ENCODE data around the gene NR1D2.

The NR1D2 gene

DNA sequence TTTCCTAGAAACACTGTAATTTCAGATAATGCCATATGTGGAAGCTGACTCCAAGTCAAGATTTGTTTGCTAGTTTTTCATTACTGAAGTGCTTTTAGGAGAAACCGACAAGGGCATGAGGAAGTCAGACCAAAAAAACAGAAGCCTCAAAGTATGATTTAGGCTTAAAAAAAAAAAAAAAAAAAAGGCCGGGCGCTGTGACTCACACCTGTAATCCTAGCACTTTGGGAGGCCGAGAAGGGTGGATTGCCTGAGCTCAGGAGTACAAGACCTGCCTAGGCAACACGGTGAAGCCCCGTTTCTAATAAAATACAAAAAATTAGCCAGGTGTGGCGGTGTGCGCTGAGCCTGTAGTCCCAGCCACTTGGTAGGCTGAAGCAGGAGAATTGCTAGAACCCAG, 16.6 kb upstream of the NR1D2 start:
- DNase-seq (ENCODE audit: extremely low read depth in 1 of 2, low read depth in 1 of 2) = no peak

DNA sequence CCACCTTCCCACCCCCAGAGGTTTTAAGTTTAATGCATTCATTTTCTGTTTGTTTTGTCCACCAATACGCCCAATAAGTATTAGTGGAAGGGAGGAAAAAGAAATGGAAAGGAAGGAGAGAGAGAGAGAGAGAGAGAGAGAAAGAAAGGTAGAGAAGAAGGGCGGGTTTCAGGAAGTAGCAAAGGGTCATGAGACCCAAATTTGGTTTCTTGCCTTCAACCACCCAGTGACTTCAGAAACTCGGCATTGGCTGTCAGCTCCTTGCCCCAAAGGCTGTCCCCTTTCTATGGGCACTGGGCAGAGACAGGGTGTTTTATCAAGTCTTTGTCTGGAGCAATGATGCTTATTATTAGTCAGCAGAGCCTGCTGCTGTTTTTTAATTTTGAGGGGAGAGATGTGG, 13.5 kb upstream of the NR1D2 start:
- DNase-seq (ENCODE audit: extremely low read depth in 1 of 2, low read depth in 1 of 2) = no peak

DNA sequence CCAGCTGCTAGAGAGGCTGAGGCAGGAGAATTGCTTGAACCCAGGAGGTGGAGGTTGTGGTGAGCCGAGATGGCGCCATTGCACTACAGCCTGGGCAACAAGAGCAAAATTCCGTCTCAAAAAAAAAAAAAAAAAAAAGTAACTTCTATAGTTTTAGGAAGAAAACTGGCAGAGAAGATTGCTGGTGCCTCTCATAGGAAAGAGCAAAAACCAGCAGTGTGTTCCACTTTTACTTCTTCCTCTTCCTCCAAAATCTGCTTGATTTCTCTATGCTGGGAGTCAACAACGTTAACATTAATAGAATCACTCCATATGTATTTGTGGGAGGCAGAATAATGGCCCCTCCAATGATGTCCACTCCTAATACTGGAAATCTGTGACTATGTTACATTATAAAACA, 12.5 kb upstream of the NR1D2 start:
- DNase-seq (ENCODE audit: extremely low read depth in 1 of 2, low read depth in 1 of 2) = no peak

DNA sequence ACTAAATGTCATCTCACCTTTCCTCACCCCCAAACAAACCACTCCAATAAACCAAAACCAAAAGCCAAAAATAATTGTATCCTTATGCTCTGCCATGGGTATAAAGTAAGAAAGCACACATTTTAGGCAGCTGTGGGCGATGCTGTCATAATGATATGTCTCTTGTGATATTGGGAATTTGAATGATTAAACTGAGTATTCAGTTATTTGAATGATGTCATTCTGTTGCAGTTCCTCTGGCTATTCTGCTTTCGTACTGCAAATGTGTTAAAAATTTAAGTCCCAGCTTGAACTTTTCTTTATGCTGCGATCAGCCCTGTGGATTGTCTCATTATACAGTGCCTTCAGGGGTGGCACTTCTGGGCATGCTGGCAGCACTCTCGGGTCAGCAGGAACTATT, 10.8 kb upstream of the NR1D2 start:
- DNase-seq (ENCODE audit: extremely low read depth in 1 of 2, low read depth in 1 of 2) = no peak

DNA sequence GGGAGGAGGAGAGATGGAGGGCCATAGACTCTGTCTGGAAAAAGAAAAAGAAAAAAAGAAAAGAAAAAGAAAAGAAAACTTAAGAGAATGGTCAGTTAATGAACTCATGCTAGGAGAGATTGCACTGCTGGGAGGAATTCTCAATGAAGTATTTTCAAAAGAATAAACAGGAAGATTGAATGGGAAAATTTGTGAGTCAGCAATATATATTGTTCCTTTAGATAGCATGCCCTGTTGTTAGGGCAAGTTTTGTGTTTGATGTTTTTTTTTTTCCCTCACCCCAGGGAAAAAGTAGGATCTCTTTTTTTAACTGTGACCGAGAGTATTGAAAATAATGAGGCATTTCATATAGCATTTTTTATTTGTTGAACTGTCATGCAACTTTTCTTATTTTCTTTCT, 7.8 kb upstream of the NR1D2 start:
- no peak for DNase-seq (ENCODE audit: extremely low read depth in 1 of 2, low read depth in 1 of 2)

DNA sequence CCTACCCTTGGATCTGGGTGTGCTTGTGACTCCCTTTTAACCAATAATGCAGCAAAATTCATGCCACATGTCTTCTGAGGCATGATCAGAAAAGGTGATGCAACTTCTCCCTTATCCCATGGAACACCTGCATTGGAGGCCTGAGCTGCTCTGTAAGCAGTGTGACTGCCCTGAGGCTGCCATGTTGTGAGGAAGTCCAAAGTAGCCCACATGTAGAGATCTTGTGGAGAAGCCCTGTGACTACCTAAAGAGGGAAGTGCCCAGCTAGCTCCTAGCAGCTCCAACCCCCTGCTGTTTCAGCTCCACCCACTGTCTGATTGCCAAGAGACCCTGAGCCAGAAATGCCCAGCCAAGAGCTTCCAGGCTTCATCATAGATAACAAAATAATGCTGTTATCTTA, 6.4 kb upstream of the NR1D2 start:
- DNase-seq (ENCODE audit: extremely low read depth in 1 of 2, low read depth in 1 of 2) = no peak

DNA sequence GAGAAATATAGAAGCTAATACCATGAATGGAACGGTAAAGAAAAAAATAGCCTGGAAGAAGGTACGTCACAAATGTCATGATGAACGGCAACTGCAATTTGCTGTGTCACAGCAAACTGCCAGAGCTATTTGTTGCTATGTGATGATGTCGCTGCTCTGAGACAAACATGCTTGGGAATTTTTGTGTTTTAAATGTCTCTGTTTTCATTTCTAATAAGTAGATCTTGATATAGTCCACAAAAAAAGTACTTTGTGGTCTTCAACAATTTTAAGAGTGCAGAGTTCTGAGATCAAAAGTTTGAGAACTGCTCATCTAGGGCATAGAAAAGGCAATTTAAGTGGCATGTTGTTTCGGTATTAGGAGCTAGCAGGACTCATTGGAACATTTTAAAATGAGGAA, 4.3 kb upstream of the NR1D2 start:
- DNase-seq (ENCODE audit: extremely low read depth in 1 of 2, low read depth in 1 of 2) = no peak

DNA sequence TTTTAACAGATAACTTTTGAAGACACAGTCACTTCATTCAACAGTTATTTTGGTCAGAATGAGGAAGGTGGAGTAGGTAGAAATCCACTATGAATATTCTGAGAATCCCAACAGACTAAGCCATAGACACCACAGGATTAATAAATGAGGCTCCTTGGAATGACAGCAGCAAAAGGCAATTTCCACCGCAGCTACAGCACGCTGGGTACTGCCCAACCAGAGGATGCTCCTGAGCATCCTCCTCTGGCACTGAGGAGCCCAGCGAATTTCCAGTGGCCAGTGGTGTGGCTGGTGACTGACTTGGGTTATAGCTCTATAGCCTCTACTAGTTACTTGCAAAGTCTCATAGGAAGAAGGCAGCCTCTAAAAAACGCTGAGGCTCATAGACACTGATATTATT, 3.6 kb upstream of the NR1D2 start:
- no peak for DNase-seq (ENCODE audit: extremely low read depth in 1 of 2, low read depth in 1 of 2)

DNA sequence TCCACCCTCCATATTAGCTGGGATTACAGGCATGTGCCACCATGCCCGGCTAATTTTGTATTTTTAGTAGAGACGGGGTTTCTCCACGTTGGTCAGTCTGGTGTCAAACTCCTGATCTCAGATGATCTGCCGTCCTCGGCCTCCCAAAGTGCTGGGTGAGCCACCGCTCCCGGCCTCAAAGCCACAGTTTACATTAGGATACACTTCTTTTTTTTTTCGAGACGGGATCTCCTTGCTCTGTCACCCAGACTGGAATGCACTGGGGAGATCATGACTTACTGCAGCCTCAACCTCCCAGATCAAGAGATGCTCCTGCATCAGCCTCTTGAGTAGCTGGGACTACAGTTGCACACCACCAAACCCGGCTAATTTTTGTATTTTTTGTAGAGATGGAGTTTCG, 2.5 kb upstream of the NR1D2 start:
- DNase-seq (ENCODE audit: extremely low read depth in 1 of 2, low read depth in 1 of 2) = no peak

DNA sequence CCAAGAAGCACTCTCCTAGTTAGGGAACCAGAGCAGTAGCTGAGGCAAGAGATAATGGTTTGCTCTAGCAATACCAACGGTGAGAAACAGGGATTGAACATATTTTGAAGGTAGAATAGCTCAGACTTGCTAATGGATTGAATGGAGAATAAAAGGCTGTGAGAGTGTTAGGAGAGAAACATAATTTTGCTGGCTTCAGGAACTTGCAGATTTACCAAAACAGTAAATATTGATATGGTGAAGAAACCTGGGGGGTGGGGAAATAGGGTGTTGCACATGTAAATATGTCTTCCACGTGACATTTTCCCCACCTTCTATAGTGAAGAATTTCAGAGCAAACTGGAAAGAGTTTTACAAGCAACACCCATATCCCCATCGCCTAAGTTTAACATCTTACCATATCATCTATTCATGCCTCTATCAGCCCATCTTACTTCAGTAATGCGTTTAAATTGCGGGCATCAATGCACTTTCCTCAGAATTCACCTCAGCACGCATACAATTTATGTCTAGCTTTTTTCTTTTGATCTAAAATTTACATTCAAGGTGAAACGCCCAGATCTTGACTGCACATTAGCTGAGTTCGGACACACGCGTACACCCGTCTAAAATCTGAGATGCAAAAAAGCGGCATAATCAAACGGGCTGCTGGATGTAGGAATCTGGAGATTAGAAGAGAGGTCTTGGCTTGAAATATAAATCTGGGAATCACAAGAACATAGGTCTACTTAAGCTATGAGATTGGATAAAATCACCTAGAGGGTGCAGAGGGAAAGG, 891 bp upstream of the NR1D2 start:
- DNase-seq (ENCODE audit: extremely low read depth in 1 of 2, low read depth in 1 of 2) = no peak

DNA sequence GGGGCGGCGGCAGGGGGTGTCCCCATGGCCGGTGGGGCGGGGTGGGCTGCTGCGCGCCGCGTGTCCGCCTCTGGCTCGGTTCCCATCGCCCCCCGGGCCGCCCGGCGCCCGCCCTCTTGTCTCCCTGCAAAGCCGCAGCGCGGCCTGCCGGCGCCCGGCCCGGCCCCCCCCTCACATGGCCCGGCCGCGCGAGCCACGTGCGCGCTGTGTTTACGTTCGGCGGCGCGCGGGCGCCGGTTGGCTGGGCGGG, 502 bp downstream of the NR1D2 start:
- no peak for DNase-seq (ENCODE audit: extremely low read depth in 1 of 2, low read depth in 1 of 2)

DNA sequence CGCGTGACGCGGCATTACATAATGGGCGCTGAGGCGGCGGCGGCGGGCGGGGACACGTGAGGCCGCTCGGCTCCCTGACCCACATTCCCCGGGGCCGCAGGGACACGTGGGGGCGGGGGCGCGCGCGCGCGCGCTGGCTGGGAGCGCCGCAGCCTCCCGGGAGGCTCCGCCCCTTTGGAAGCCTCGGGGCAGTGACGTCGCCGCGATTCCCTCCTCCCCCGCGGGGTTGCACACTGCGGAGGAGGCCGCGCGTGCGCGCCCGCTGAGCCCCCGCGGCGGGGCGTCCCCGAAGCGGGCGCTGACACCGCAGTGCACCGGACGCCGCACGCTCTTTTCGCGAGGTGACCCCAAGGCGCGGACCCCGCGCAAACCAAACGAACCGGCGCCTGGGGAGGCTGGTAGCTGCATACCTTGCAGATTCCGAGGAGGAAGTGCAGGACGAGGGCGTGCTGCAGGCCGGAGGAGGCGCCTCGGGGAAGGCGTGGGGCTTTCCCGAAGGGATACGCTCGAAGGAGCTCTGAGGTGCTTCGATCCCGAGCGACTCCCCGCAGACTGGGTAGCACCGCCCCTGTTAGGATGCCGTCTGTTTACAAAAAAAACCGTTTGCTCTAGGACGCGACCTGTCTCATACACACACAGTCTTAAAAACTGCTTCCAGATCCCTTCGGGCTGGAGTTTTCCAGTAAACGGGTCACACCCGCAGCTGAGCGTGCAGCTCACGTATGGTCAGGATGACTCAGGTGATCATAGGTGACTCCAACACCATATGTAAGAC, 1.0 kb downstream of the NR1D2 start:
- peak; percentile 82 to 98 for DNase-seq (ENCODE audit: extremely low read depth in 1 of 2, low read depth in 1 of 2)

DNA sequence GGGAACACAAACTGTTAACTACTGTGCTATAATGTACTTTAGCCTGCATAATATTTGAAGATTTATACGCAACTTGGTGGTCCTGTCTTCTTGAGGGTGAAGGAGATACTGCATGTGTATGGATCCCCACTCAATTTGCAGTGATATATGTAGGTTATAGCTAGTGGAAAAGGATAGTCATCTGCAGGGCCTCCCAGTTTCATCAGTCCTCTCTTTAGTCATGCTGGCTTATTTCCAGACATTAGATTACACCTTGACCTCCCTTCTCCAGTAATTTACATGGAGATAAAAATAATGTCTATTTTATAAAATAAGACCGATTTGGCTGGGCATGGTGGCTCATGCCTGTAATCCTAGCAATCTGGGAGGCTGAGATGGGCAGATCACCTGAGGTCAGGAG, 3.7 kb downstream of the NR1D2 start:
- DNase-seq (ENCODE audit: extremely low read depth in 1 of 2, low read depth in 1 of 2) = no peak

DNA sequence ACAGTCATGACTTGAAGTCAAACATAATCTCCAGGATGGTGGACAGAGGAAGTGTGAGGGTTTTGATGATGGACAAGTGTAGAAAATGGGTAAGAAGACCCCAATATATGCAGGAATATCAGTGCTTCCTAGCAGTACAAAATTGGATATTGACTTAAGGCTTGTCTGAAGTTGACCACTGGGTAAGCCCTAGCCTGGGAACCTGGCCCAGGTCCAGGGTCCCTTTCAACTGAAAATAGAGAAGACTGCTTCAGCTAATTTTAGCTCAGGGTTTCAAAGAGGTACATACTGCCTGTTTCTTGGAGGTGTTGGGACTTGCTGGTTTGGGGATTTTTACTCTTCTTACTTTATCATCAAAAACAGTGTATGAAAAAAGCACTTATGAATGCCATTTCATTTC, 4.7 kb downstream of the NR1D2 start:
- no peak for DNase-seq (ENCODE audit: extremely low read depth in 1 of 2, low read depth in 1 of 2)

DNA sequence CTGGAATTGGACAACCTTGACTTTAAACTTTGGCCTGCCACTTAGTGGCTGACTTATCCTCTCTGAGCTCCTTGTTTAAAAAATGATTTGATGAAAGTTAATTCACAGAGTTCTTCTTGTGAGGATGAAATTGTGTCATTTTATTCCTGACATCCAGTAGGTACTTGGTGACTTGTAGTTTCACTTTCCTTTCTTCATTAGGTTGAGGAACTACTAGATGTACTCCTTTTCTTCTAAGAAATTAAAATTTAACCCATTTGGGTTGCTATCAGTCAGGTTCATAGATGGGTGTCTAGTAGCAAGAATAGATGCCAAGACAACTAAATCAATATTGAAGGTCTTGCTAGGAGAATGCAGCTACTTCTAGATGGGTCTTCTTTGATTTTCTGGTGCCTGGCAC, 5.2 kb downstream of the NR1D2 start:
- no peak for DNase-seq (ENCODE audit: extremely low read depth in 1 of 2, low read depth in 1 of 2)

DNA sequence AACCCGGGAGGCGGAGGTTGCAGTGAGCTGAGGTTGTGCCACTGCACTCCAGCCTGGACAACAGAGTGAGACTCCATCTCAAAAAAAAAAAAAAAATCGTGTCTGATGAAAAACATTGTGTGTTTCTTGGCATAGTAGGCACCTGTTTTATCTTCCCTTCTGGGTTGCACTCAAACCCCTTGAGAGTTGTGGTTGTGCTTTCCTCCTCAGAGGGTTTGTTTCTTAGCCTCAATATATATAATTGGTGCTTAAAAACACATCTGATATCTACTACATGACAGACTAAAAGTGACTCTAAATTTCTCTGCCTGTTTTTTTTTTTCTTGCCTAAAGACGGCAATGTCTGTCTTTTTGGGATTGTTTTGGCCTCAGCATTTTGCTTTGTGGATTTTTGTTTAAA, 7.6 kb downstream of the NR1D2 start:
- DNase-seq (ENCODE audit: extremely low read depth in 1 of 2, low read depth in 1 of 2) = no peak

DNA sequence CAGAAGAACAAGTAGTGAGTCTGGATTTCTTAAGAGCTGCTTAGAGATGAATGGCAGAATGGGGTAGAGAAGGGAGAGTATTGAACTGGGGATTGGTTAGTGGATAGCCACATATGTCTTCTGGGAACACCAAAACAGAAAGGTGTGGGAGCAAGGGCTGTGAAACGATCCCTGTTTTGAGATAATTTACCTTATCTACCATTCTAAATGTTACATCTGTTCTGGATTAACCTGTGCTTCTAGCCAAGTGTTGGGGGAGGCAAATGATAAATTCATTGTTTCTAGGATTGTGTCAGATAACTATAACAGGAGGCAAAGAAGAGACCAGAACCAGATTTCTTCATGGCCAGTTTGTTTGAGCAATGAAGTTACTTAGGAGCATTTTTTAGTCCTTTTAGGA, 8.4 kb downstream of the NR1D2 start:
- no peak for DNase-seq (ENCODE audit: extremely low read depth in 1 of 2, low read depth in 1 of 2)

DNA sequence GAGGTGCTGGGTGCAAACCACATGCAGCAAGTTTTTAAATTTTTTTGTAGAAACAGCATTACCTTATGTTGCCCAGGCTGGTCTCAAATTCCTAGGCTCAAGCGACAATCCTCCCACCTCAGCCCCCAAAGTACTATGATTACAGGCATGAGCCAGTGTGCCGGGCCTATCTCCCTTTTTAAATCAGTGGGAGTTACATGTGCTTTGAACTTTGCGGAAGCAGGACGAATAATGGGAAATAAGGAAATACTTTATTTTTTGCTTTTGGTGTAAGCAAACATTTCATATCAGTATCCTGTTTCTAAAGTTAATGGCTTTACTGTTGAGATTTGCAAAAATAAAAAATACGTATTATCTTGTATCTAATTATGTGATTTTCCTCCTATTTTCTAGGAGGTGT, 9.1 kb downstream of the NR1D2 start:
- DNase-seq (ENCODE audit: extremely low read depth in 1 of 2, low read depth in 1 of 2) = no peak

DNA sequence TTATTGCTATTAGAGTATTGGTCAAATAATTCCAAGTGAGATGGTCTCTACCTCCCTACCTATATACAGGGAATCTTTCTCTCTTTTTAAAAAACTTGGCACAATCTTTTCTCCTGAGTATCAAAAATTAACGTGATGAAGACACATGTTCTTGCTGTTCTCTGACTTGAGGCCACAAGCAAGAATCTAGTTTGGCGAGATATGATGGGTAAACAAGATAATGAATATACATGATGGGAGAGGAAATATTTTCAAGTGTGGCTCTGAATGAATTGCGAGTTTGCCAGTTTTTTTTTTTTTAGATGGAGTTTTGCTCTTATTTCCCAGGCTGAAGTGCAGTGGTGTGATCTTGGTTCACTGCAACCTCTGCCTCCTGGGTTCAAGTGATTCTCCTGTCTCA, 11.6 kb downstream of the NR1D2 start:
- no peak for DNase-seq (ENCODE audit: extremely low read depth in 1 of 2, low read depth in 1 of 2)

DNA sequence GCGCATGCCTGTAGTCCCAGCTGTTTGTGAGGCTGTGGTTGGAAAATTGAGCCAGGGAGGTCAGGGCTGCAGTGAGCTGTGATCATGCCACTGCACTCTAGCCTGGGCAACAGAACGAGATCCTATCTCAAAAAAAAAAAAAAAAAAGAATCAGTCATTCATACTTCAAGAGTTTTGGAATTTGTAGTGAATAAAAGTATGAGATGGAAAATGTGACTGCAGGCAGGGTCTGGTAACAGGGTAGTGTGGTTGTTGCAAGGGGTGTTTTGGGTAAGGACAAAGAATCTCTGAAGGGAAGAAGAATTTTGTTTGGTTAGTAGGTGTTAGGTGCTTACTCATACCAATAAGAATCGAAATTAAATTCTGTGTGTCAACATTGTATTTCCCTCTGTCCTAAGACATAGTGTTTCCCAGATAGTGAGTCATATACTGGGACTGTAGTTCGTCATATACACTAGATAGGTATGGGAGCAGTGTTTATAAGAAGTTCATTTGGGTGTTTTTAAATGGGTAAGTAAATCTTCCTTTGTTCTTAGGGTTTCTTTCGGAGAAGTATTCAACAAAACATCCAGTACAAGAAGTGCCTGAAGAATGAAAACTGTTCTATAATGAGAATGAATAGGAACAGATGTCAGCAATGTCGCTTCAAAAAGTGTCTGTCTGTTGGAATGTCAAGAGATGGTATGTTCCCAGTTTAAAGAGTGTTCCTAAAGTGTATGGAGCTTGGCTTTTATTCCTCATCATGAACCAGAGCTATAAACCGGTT, 14.2 kb downstream of the NR1D2 start:
- no peak for DNase-seq (ENCODE audit: extremely low read depth in 1 of 2, low read depth in 1 of 2)

DNA sequence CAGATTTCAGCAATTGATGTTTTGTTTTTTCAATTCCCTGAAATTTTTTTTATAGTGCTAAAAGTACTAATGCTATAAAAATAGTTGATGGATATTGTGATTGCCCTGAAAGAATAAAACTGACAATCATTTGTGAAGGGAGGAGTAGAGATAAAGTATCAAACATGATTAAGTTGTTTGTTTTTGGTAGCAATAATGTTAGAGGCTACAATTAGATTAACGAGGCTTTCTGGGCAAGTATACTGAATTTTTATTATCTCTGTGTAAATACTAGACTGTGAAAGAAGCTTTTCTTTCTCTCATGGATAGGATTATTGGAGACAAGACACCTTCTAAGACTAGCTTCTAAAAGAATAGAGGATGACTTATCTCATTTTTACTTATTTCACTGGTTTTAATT, 15.6 kb downstream of the NR1D2 start:
- no peak for DNase-seq (ENCODE audit: extremely low read depth in 1 of 2, low read depth in 1 of 2)

DNA sequence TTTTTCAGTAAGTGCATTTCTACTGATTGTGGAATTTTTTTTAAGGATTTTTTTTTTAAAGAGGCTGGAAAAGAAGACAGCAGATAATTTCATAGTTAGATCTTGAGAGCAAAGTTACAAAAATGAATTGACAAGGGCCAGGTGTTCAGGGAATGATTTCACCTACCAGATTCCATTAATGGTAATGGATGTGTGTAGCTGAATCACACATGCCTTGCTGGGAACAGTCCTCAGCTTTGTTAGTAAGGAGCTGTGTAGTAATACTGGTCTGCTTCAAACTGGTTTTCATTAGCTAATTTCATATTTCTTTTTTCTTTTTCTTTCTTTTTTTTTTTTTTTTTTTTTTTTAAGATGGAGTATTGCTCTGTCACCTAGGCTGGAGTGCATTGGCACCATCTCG, 16.0 kb downstream of the NR1D2 start:
- DNase-seq (ENCODE audit: extremely low read depth in 1 of 2, low read depth in 1 of 2) = no peak

Data from activated CD8-positive, alpha-beta memory T cell treated with anti-CD3 and anti-CD28 coated beads for 1 hour (primary cell).